GM23338 (cell line): ENCODE results near the gene USP5. TPM values are rescaled to one million over a fixed set of nuclear protein-coding genes. Genes with fewer than 3 reads are reported as not detected.

Source experiments
- ATAC-seq: fragments of 200-7000 bp; cut with Tn5 transposase; 3 replicates; pipeline ENCODE4 v1.9.1; 2020
- DNase-seq: peaks from one replicate; pipeline ENCODE4 v3.0.0-alpha.2; 2015; ENCODE audit warnings: low spot score
- H2AFZ ChIP-seq: fragments of 200-600 bp; sonication (generic); 2 replicates; pipeline ENCODE4 v1.8.0; 2016; ENCODE audit warnings: antibody characterized with exemption, mild to moderate bottlenecking, moderate library complexity
- H3F3A ChIP-seq: fragments of 200-600 bp; sonication (generic); replicated peaks from 2 replicates; pipeline ENCODE4 v1.8.0; 2017; ENCODE audit warnings: antibody characterized with exemption, mixed run types, low read depth
- H3K27ac ChIP-seq: fragments of 200-600 bp; sonication (generic); 2 replicates; pipeline ENCODE4 v1.6.1; 2016; ENCODE audit warnings: low read depth
- H3K27me3 ChIP-seq: fragments of 200-600 bp; sonication (generic); 2 replicates; pipeline ENCODE4 v1.8.0; 2016; ENCODE audit warnings: mild to moderate bottlenecking, mixed run types, moderate library complexity; ENCODE audit not compliant: insufficient read depth
- H3K36me3 ChIP-seq: fragments of 200-600 bp; sonication (generic); 2 replicates; pipeline ENCODE4 v1.8.0; 2016; ENCODE audit warnings: mild to moderate bottlenecking; ENCODE audit not compliant: insufficient read depth
- H3K4me1 ChIP-seq: fragments of 200-600 bp; sonication (generic); 2 replicates; pipeline ENCODE4 v1.8.0; 2016; ENCODE audit warnings: mild to moderate bottlenecking, moderate library complexity; ENCODE audit not compliant: insufficient read depth
- H3K4me2 ChIP-seq: fragments of 200-600 bp; sonication (generic); 2 replicates; pipeline ENCODE4 v1.7.1; 2017; ENCODE audit warnings: mixed run types
- H3K4me3 ChIP-seq: fragments of 200-600 bp; sonication (generic); 2 replicates; pipeline ENCODE4 v1.6.1; 2016; ENCODE audit warnings: mixed run types
- H3K79me2 ChIP-seq: fragments of 200-600 bp; sonication (generic); replicated peaks from 2 replicates; pipeline ENCODE4 v1.8.0; 2017; ENCODE audit warnings: mild to moderate bottlenecking; ENCODE audit not compliant: insufficient read depth
- H3K9me2 ChIP-seq: fragments of 200-600 bp; sonication (generic); 2 replicates; pipeline ENCODE4 v1.8.0; 2017; ENCODE audit not compliant: insufficient read depth
- H4K20me1 ChIP-seq: fragments of 200-600 bp; sonication (generic); replicated peaks from 2 replicates; pipeline ENCODE4 v1.8.0; 2017; ENCODE audit warnings: mild to moderate bottlenecking; ENCODE audit not compliant: insufficient read depth
- H3K27ac Mint-ChIP-seq: 2 replicates; pipeline ENCODE4 v1.8.0; 2020; ENCODE audit warnings: inconsistent platforms, mild to moderate bottlenecking, moderate library complexity, mixed read lengths
- H3K27me3 Mint-ChIP-seq: 3 replicates; pipeline ENCODE4 v1.8.0; 2022; ENCODE audit warnings: low read depth, mild to moderate bottlenecking, moderate library complexity, mixed read lengths, inconsistent platforms; ENCODE audit not compliant: insufficient read depth, poor library complexity
- H3K36me3 Mint-ChIP-seq: 3 replicates; pipeline ENCODE4 v1.8.0; 2021; ENCODE audit warnings: low read depth, mild to moderate bottlenecking, inconsistent platforms, moderate library complexity, mixed read lengths
- H3K4me1 Mint-ChIP-seq: 3 replicates; pipeline ENCODE4 v1.8.0; 2020; ENCODE audit warnings: mild to moderate bottlenecking, inconsistent platforms, mixed read lengths
- H3K4me3 Mint-ChIP-seq: 3 replicates; pipeline ENCODE4 v1.8.0; 2021; ENCODE audit warnings: moderate library complexity, mild to moderate bottlenecking, inconsistent platforms, mixed read lengths
- H3K9me3 Mint-ChIP-seq: 3 replicates; pipeline ENCODE4 v1.8.0; 2020; ENCODE audit warnings: moderate library complexity, mild to moderate bottlenecking, inconsistent platforms, mixed read lengths
- CREB1 ChIP-seq: fragments of 250-450 bp; sonication (Bioruptor Pico); IDR thresholded peaks from 2 replicates; pipeline ENCODE4 v1.5.0; 2020; ENCODE audit warnings: low read depth, mild to moderate bottlenecking, moderate library complexity
- CTCF ChIP-seq, 2 experiments: fragments of 200-600 bp in 1 of 2; sonication (generic) in 1 of 2; conservative IDR thresholded peaks; 2 replicates each; pipeline versions ENCODE4 v1.5.1 to v1.6.1; 2016 to 2017; ENCODE audit warnings: antibody characterized with exemption in 2 of 2, low read depth in 2 of 2, mild to moderate bottlenecking in 2 of 2, moderate library complexity in 1 of 2
- ETS1 ChIP-seq: IDR thresholded peaks from 2 replicates; pipeline ENCODE4 v1.6.1; 2016; ENCODE audit warnings: antibody characterized with exemption
- EZH2 ChIP-seq: fragments of 200-600 bp; sonication (generic); IDR thresholded peaks from one replicate; pipeline ENCODE4 v1.8.0; 2017; ENCODE audit warnings: antibody characterized with exemption, mild to moderate bottlenecking, low read depth; ENCODE audit not compliant: unreplicated experiment
- EZH2phosphoT487 ChIP-seq: fragments of 200-600 bp; sonication (generic); IDR thresholded peaks from one replicate; pipeline ENCODE4 v1.8.1; 2018; ENCODE audit warnings: antibody characterized with exemption; ENCODE audit not compliant: unreplicated experiment
- JUNB ChIP-seq: IDR thresholded peaks from one replicate; pipeline ENCODE4 v1.6.1; 2016; ENCODE audit warnings: antibody characterized with exemption; ENCODE audit not compliant: unreplicated experiment
- NANOG ChIP-seq: IDR thresholded peaks from 2 replicates; pipeline ENCODE4 v1.6.1; 2016; ENCODE audit warnings: antibody characterized with exemption, borderline replicate concordance
- POLR2AphosphoS5 ChIP-seq: IDR thresholded peaks from 2 replicates; pipeline ENCODE4 v1.6.1; 2016; ENCODE audit warnings: antibody characterized with exemption, low read depth
- REST ChIP-seq: IDR thresholded peaks from one replicate; pipeline ENCODE4 v1.6.1; 2018; ENCODE audit warnings: antibody characterized with exemption; ENCODE audit not compliant: unreplicated experiment
- STAT1 ChIP-seq: IDR thresholded peaks from one replicate; pipeline ENCODE4 v1.6.1; 2016; ENCODE audit warnings: antibody characterized with exemption; ENCODE audit not compliant: unreplicated experiment
- ZNF114 ChIP-seq: fragments of 250-450 bp; sonication (Bioruptor Pico); IDR thresholded peaks from 2 replicates; pipeline ENCODE4 v1.5.0; 2020; ENCODE audit warnings: mild to moderate bottlenecking, moderate library complexity
- ZNF331 ChIP-seq: fragments of 250-450 bp; sonication (Bioruptor Pico); IDR thresholded peaks from 2 replicates; pipeline ENCODE4 v1.5.0; 2020; ENCODE audit warnings: low read depth, mild to moderate bottlenecking, moderate library complexity
- ZNF462 ChIP-seq: fragments of 250-450 bp; sonication (Bioruptor Pico); IDR thresholded peaks from 2 replicates; pipeline ENCODE4 v1.5.0; 2020; ENCODE audit warnings: mild to moderate bottlenecking, moderate library complexity
- long read RNA-seq: library from polyadenylated mRNA; unstranded; transcript quantifications from one replicate; pipeline ENCODE4 v2.0.0, GENCODE V29; 2020; ENCODE audit not compliant: unreplicated experiment
- polyA plus RNA-seq: library from polyadenylated mRNA; unstranded; fragments of >200 nt; fragmentation: Nextera tagmentation; extraction: Ambion mirVana; gene quantifications from 2 replicates; pipeline ENCODE4 v1.2.1, GENCODE V29; 2016
- total RNA-seq: library from RNA; depleted of rRNA; stranded (reverse); fragments of >200 nt; shearing (Covaris generic); gene quantifications from 2 replicates; pipeline ENCODE4 v1.2.3, GENCODE V29; 2014; rRNA removed

The USP5 gene
- total RNA-seq (97.2 and 109 TPM in 2 replicates), polyA plus RNA-seq (35.0 and 35.1 TPM in 2 replicates)
- long read RNA-seq, transcript USP5-202 (20 exons, 3,083 nt) = major isoform, 33 of 42 reads
- long read RNA-seq, partial matches to known transcripts = 1 of 42 reads
- long read RNA-seq, other reads (novel, unspliced or antisense) = 7 of 42 reads

GRCh38 chr12:6851921-6852650, at the start of gene USP5:
Gene USP5, plus strand, starts transcription at chr12:6852150. Its CDS starts 30 bp downstream, at chr12:6852180.
- Histone ChIP-seq H3K4me1 (peaks cover 19% of the 10 kb centered on the region), H3K27ac (peak within 1 kb of the TSS; percentile 20; the same call in 1 of the 2 replicates), H4K20me1 (peaks cover 4% of the 10 kb centered on the region; the same call in 1 of the 2 replicates), H3K36me3 (peaks cover 31% of the 10 kb centered on the region), H3K4me2 (peak within 1 kb of the TSS; percentile 83), H3K4me3 (peak within 1 kb of the TSS; percentile 80), H3F3A (peaks cover 14% of the 10 kb centered on the region; the same call in 1 of the 2 replicates), H3K9me2 (no peaks in the 10 kb centered on the region), H3K27me3 (no peaks in the 10 kb centered on the region), H2AFZ (peak within 1 kb of the TSS; percentile 69), H3K79me2 (peaks cover 41% of the 10 kb centered on the region)
- H3K9me3 Mint-ChIP-seq = no peaks in the 10 kb centered on the region
- H3K27ac Mint-ChIP-seq = peak within 1 kb of the TSS; percentile 99
- DNase-seq (peak; percentile 100), ATAC-seq (peak; percentile 81)
- peaks cover 51% of the 10 kb centered on the region for H3K36me3 Mint-ChIP-seq
- peaks cover 15% of the 10 kb centered on the region for H3K4me1 Mint-ChIP-seq
- H3K4me3 Mint-ChIP-seq = peak within 1 kb of the TSS; percentile 95
- TF ChIP-seq ZNF331 (CRISPR knock-in tag) = peak; percentile 58; the same call in 1 of the 2 replicates
- no peak for TF ChIP-seq EZH2phosphoT487
- no peak for TF ChIP-seq CTCF (conservative IDR thresholded peaks at IDR 0.05; ENCODE audit: low read depth in 2 of 2)
- peak; percentile 98; the same call in 1 of the 2 replicates for TF ChIP-seq ZNF114
- TF ChIP-seq JUNB = no peak
- peak; percentile 100 for TF ChIP-seq ETS1
- TF ChIP-seq EZH2 = no peak
- no peak for TF ChIP-seq STAT1
- TF ChIP-seq CREB1 (CRISPR knock-in tag) = peak; percentile 83
- TF ChIP-seq POLR2AphosphoS5 = peak; percentile 77
- no peak for TF ChIP-seq NANOG
- no peak for TF ChIP-seq ZNF462 (CRISPR knock-in tag)
- no peak for TF ChIP-seq REST
- peaks cover 24% of the 10 kb centered on the region for H3K27me3 Mint-ChIP-seq
